DOHH2 (cell line): ENCODE data around the gene SCAMP5.
A peak's percentile ranks its signal among the peaks of the same experiment; 100 is the strongest.

Experiments used
- H3F3A ChIP-seq: fragments of 200-600 bp; sonication (generic), shearing (Covaris generic); 2 replicates; pipeline ENCODE4 v1.6.0; 2016; ENCODE audit warnings: antibody characterized with exemption, mild to moderate bottlenecking; ENCODE audit not compliant: control insufficient read depth, insufficient read depth
- H3K27ac ChIP-seq: fragments of 200-600 bp; sonication (generic); 2 replicates; pipeline ENCODE4 v1.5.1; 2014; ENCODE audit warnings: low read depth, mild to moderate bottlenecking, low read length, moderate library complexity
- H3K27me3 ChIP-seq: fragments of 200-600 bp; sonication (generic); 2 replicates; pipeline ENCODE4 v1.6.1; 2014; ENCODE audit warnings: mild to moderate bottlenecking, low read length, mixed read lengths; ENCODE audit not compliant: control insufficient read depth
- H3K36me3 ChIP-seq: fragments of 200-600 bp; sonication (generic); 2 replicates; pipeline ENCODE4 v1.6.1; 2014; ENCODE audit warnings: mild to moderate bottlenecking, low read length, moderate library complexity, mixed read lengths; ENCODE audit not compliant: control insufficient read depth
- H3K4me1 ChIP-seq: fragments of 200-600 bp; sonication (generic); 2 replicates; pipeline ENCODE4 v1.6.1; 2014; ENCODE audit warnings: mild to moderate bottlenecking, low read length, mixed read lengths; ENCODE audit not compliant: control insufficient read depth
- H3K4me2 ChIP-seq: fragments of 200-600 bp; sonication (generic); 2 replicates; pipeline ENCODE4 v1.6.0; 2014; ENCODE audit warnings: mild to moderate bottlenecking, low read length, moderate library complexity
- H3K4me3 ChIP-seq: fragments of 200-600 bp; sonication (generic); 2 replicates; pipeline ENCODE4 v1.5.1; 2014; ENCODE audit warnings: mild to moderate bottlenecking, low read length, mixed read lengths
- H3K79me2 ChIP-seq: fragments of 200-600 bp; sonication (generic); 2 replicates; pipeline ENCODE4 v1.6.1; 2014; ENCODE audit warnings: mild to moderate bottlenecking, low read length, mixed read lengths; ENCODE audit not compliant: control insufficient read depth
- H3K9me2 ChIP-seq: fragments of 200-600 bp; sonication (generic); replicated peaks from 2 replicates; pipeline ENCODE4 v1.6.1; 2014; ENCODE audit warnings: mild to moderate bottlenecking, low read length, mixed read lengths; ENCODE audit not compliant: control insufficient read depth
- H3K9me3 ChIP-seq: fragments of 200-600 bp; sonication (generic); 2 replicates; pipeline ENCODE4 v1.6.1; 2014; ENCODE audit warnings: antibody characterized with exemption, low read length, mixed read lengths; ENCODE audit not compliant: control insufficient read depth, insufficient read depth
- H4K20me1 ChIP-seq: fragments of 200-600 bp; sonication (generic); 2 replicates; pipeline ENCODE4 v1.6.0; 2014; ENCODE audit warnings: low read depth, mild to moderate bottlenecking, antibody characterized with exemption, low read length, moderate library complexity; ENCODE audit not compliant: control insufficient read depth, insufficient read depth
- EZH2phosphoT487 ChIP-seq: fragments of 200-600 bp; sonication (generic); IDR thresholded peaks from 2 replicates; pipeline ENCODE4 v1.6.1; 2017; ENCODE audit warnings: borderline replicate concordance, mild to moderate bottlenecking, antibody characterized with exemption, low read length, moderate library complexity, mixed read lengths
- TF ChIP-seq, protein P1 (sequence below): fragments of 200-600 bp; sonication (generic); IDR thresholded peaks from one replicate; pipeline ENCODE4 v1.5.1; 2014; ENCODE audit warnings: antibody characterized with exemption, mild to moderate bottlenecking, low read depth, low read length; ENCODE audit not compliant: poor library complexity, severe bottlenecking

Gene SCAMP5

GRCh38 chr15:75043509-75044257, 48.3 kb downstream of the SCAMP5 start:
- Histone ChIP-seq H3K4me2 (peak overlapping the region; percentile 69), H3K4me3 (peak overlapping the region; percentile 40), H3K36me3 (peaks cover 38% of the 10 kb centered on the region), H3K9me2 (no peaks in the 10 kb centered on the region), H3K79me2 (peaks cover 12% of the 10 kb centered on the region), H3K4me1 (peaks cover 56% of the 10 kb centered on the region), H3F3A (no peaks in the 10 kb centered on the region; the same call in 1 of the 2 replicates), H3K27me3 (no peaks in the 10 kb centered on the region), H3K9me3 (no peaks in the 10 kb centered on the region), H3K27ac (peak overlapping the region; percentile 45), H4K20me1 (peaks cover 28% of the 10 kb centered on the region)
- TF ChIP-seq, protein P1, sequence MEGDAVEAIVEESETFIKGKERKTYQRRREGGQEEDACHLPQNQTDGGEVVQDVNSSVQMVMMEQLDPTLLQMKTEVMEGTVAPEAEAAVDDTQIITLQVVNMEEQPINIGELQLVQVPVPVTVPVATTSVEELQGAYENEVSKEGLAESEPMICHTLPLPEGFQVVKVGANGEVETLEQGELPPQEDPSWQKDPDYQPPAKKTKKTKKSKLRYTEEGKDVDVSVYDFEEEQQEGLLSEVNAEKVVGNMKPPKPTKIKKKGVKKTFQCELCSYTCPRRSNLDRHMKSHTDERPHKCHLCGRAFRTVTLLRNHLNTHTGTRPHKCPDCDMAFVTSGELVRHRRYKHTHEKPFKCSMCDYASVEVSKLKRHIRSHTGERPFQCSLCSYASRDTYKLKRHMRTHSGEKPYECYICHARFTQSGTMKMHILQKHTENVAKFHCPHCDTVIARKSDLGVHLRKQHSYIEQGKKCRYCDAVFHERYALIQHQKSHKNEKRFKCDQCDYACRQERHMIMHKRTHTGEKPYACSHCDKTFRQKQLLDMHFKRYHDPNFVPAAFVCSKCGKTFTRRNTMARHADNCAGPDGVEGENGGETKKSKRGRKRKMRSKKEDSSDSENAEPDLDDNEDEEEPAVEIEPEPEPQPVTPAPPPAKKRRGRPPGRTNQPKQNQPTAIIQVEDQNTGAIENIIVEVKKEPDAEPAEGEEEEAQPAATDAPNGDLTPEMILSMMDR: peak; percentile 24
- no peak for TF ChIP-seq EZH2phosphoT487

DNA sequence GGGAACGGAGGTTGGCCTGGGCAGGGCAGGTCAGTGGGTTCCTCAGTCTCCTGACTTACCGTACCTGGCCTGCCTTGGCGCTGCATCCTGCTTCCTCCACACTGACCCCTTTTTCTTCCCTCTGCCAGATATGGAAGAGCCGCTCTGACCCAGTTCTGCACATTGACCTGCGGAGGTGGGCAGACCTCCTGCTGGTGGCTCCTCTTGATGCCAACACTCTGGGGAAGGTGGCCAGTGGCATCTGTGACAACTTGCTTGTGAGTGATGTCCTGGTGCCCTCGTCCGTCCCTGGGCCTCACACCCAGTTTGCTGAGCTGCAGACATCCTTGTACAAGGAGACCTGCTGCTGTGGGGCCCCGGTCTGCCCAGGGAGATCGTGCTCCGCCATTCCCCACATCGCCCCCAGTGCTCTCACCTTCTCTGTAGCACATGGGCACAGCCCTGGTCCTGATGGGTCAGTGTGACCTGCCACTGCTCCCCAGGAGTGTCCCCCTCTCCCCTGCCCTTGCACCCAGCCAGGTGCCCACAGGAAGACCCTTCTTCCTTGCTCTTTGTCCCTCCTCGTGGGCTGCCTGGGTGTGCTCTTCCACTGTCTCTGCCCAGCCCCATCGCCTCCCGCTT, 49.0 kb downstream of the SCAMP5 start:
- no peak overlapping the region for H3K27ac ChIP-seq
- TF ChIP-seq, protein P1: no peak
- no peak for TF ChIP-seq EZH2phosphoT487
- H3K79me2 ChIP-seq: peaks cover 7% of the 10 kb centered on the region
- H4K20me1 ChIP-seq: peaks cover 28% of the 10 kb centered on the region
- peaks cover 43% of the 10 kb centered on the region for H3K36me3 ChIP-seq
- no peak overlapping the region for H3K4me3 ChIP-seq
- H3K27me3 ChIP-seq: no peaks in the 10 kb centered on the region
- H3K4me1 ChIP-seq: peaks cover 56% of the 10 kb centered on the region
- no peak overlapping the region for H3K4me2 ChIP-seq
- no peaks in the 10 kb centered on the region for H3K9me3 ChIP-seq
- H3F3A ChIP-seq: no peaks in the 10 kb centered on the region; the same call in 1 of the 2 replicates
- no peaks in the 10 kb centered on the region for H3K9me2 ChIP-seq

DNA sequence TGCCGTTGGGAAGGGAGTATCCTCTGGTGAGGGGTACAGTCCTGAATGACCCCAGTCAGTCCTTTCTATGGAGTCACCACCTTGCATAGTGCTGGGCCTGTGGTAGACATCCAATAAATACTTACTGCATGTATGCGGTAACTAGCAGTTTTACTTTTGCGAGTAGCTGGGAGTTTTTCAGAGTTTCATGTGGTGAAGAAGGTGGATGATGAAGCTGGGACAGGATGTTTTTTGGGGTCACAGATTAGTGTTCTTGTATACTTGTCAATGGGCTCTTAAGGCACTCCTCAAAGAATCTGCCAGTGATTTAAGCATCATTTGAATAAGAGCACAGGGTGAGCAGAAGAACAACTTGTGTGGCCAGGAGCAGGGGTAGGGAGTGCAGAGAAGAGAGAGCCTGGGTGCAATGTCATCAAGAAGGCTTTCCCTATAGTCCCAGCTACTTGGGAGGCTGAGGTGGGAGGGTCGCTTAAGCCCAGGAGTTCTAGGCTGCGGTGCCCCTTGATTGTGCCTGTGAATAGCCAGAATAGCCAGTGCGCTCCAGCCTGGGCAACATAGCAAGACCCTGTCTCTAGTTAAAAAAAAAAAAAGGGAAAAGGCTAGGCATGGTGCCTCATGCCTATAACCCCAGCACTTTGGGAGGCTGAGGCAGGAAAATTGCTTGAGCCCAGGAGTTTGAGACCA, 50.1 kb downstream of the SCAMP5 start:
- peaks cover 7% of the 10 kb centered on the region for H3K79me2 ChIP-seq
- no peak overlapping the region for H3K27ac ChIP-seq
- no peak overlapping the region for H3K4me2 ChIP-seq
- H3K4me3 ChIP-seq: no peak overlapping the region
- peaks cover 56% of the 10 kb centered on the region for H3K4me1 ChIP-seq
- no peaks in the 10 kb centered on the region for H3K9me2 ChIP-seq
- peaks cover 43% of the 10 kb centered on the region for H3K36me3 ChIP-seq
- H4K20me1 ChIP-seq: peaks cover 28% of the 10 kb centered on the region
- TF ChIP-seq, protein P1: no peak
- TF ChIP-seq EZH2phosphoT487: no peak
- no peaks in the 10 kb centered on the region; the same call in 1 of the 2 replicates for H3F3A ChIP-seq
- H3K27me3 ChIP-seq: no peaks in the 10 kb centered on the region
- H3K9me3 ChIP-seq: no peaks in the 10 kb centered on the region
